ENCODE results near the gene ADAP1. TPM values are rescaled to one million over a fixed set of nuclear protein-coding genes. Genes with fewer than 3 reads are reported as not detected.

Gene ADAP1
- polyA plus RNA-seq, 1 donor (not counting 4 experiments of a cell fraction or from before 2014, with no cell fraction given) = 4.3 TPM

- Histone ChIP-seq H3K27ac (ENCODE audit: control insufficient read depth, insufficient read depth, low read length) (no peak overlapping the region), H3K9me3 (ENCODE audit: control insufficient read depth, low read depth, low read length) (no peaks in the 10 kb centered on the region), H3K9ac (ENCODE audit: control insufficient read depth, extremely low read depth, insufficient read depth, low read length) (no peak overlapping the region), H3K79me2 (ENCODE audit: control insufficient read depth, insufficient read depth, low read length) (peaks cover 12% of the 10 kb centered on the region), H3K4me3 (ENCODE audit: control insufficient read depth in 2 of 3, extremely low read depth in 1 of 3, insufficient read depth in 2 of 3, low read depth in 1 of 3, low read length in 3 of 3) (no peak overlapping the region), H3K4me2 (ENCODE audit: control insufficient read depth, extremely low read depth, insufficient read depth, low read depth, low read length) (no peak overlapping the region), H3K36me3 (ENCODE audit: control insufficient read depth in 2 of 2, extremely low read depth in 1 of 2, insufficient read depth in 2 of 2, low read length in 2 of 2) (no peaks in the 10 kb centered on the region), H3K9me1 (ENCODE audit: control insufficient read depth, extremely low read depth, insufficient read depth, low read length) (no peaks in the 10 kb centered on the region), H2AFZ (ENCODE audit: control insufficient read depth, low read length) (no peak overlapping the region), H3K27me3 (ENCODE audit: control insufficient read depth, extremely low read depth, insufficient read depth, low read length) (peaks cover 11% of the 10 kb centered on the region), H4K20me1 (ENCODE audit: control insufficient read depth, extremely low read depth, insufficient read depth, low read length) (no peaks in the 10 kb centered on the region), H3K4me1 (ENCODE audit: control insufficient read depth, extremely low read depth, insufficient read depth, low read length) (peaks cover 6% of the 10 kb centered on the region)
- dilution Hi-C loops (cut with MboI; ENCODE audit: extremely low pct_ligation_motif_present, low sequenced_read_pairs) = no loop called here
- no peak for TF ChIP-seq CTCF (optimal IDR thresholded peaks at IDR 0.05 in 1 of 3, IDR thresholded peaks at IDR 0.05 in 1 of 3, conservative IDR thresholded peaks at IDR 0.05 in 1 of 3; ENCODE audit: extremely low read depth in 1 of 3, insufficient read depth in 2 of 3, low read length in 3 of 3)
- TF ChIP-seq EZH2 (IDR thresholded peaks at IDR 0.05; ENCODE audit: low read length) = no peak
- FAIRE-seq (no peak), DNase-seq (ENCODE audit: low read depth, low spot score) (no peak)
Observed at GRCh38 chr7:979151-979550, 24.7 kb upstream of the ADAP1 start.

GRCh38 chr7:978416-979091, 24.1 kb upstream of the ADAP1 start:
- H3K9me3 ChIP-seq (ENCODE audit: control insufficient read depth, low read depth, low read length) = no peaks in the 10 kb centered on the region
- H2AFZ ChIP-seq (ENCODE audit: control insufficient read depth, low read length) = no peak overlapping the region
- H3K4me3 ChIP-seq (ENCODE audit: control insufficient read depth in 2 of 3, extremely low read depth in 1 of 3, insufficient read depth in 2 of 3, low read depth in 1 of 3, low read length in 3 of 3) = no peak overlapping the region
- no peak overlapping the region for H3K9ac ChIP-seq (ENCODE audit: control insufficient read depth, extremely low read depth, insufficient read depth, low read length)
- no peak for FAIRE-seq
- no peaks in the 10 kb centered on the region for H4K20me1 ChIP-seq (ENCODE audit: control insufficient read depth, extremely low read depth, insufficient read depth, low read length)
- peaks cover 6% of the 10 kb centered on the region for H3K4me1 ChIP-seq (ENCODE audit: control insufficient read depth, extremely low read depth, insufficient read depth, low read length)
- peaks cover 5% of the 10 kb centered on the region for H3K27me3 ChIP-seq (ENCODE audit: control insufficient read depth, extremely low read depth, insufficient read depth, low read length)
- H3K36me3 ChIP-seq (ENCODE audit: control insufficient read depth in 2 of 2, extremely low read depth in 1 of 2, insufficient read depth in 2 of 2, low read length in 2 of 2) = no peaks in the 10 kb centered on the region
- no peak overlapping the region for H3K4me2 ChIP-seq (ENCODE audit: control insufficient read depth, extremely low read depth, insufficient read depth, low read depth, low read length)
- peaks cover 14% of the 10 kb centered on the region for H3K79me2 ChIP-seq (ENCODE audit: control insufficient read depth, insufficient read depth, low read length)
- TF ChIP-seq EZH2 (IDR thresholded peaks at IDR 0.05; ENCODE audit: low read length) = no peak
- no peak for TF ChIP-seq CTCF (optimal IDR thresholded peaks at IDR 0.05 in 1 of 3, IDR thresholded peaks at IDR 0.05 in 1 of 3, conservative IDR thresholded peaks at IDR 0.05 in 1 of 3; ENCODE audit: extremely low read depth in 1 of 3, insufficient read depth in 2 of 3, low read length in 3 of 3)
- no peak overlapping the region for H3K27ac ChIP-seq (ENCODE audit: control insufficient read depth, insufficient read depth, low read length)
- no peaks in the 10 kb centered on the region for H3K9me1 ChIP-seq (ENCODE audit: control insufficient read depth, extremely low read depth, insufficient read depth, low read length)
- no peak for DNase-seq (ENCODE audit: low read depth, low spot score)
- dilution Hi-C loops (cut with MboI; ENCODE audit: extremely low pct_ligation_motif_present, low sequenced_read_pairs) = no loop called here

Data from keratinocyte (primary cell).